ENCODE measurements around the gene NFIA. TPM values are rescaled to one million over a fixed set of nuclear protein-coding genes. Genes with fewer than 3 reads are reported as not detected.

Gene NFIA
- polyA plus RNA-seq, 3 donors: 1.4 to 5.3 (median 2.4) TPM

GRCh38 chr1:61261595-61261994 lies 179.2 kb downstream of the NFIA start:
- no peak overlapping the region for H3K27ac Mint-ChIP-seq
- Histone ChIP-seq H3K4me2 (replicated peaks; ENCODE audit: extremely low read depth, low read length, poor library complexity, severe bottlenecking) (no peak overlapping the region), H3K27ac (ENCODE audit: low read depth in 1 of 2, low read length in 2 of 2) (no peak overlapping the region), H3K79me2 (ENCODE audit: insufficient read depth, low read length) (no peaks in the 10 kb centered on the region), H3K27me3 (ENCODE audit: control insufficient read depth in 2 of 2, insufficient read depth in 2 of 2, low read length in 2 of 2) (no peaks in the 10 kb centered on the region), H3K9me3 (replicated peaks in 1 of 2; ENCODE audit: control insufficient read depth in 1 of 2, insufficient read depth in 1 of 2, low read length in 2 of 2) (no peaks in the 10 kb centered on the region), H3K4me1 (ENCODE audit: control insufficient read depth in 1 of 2, insufficient read depth in 2 of 2, low read length in 2 of 2) (no peaks in the 10 kb centered on the region), H2AFZ (ENCODE audit: insufficient read depth, low read depth, low read length, poor library complexity, severe bottlenecking) (no peak overlapping the region), H4K20me1 (ENCODE audit: insufficient read depth, low read length) (no peaks in the 10 kb centered on the region), H3K9ac (ENCODE audit: insufficient read depth, low read length, poor library complexity, severe bottlenecking) (no peak overlapping the region), H3K4me3 (replicated peaks in 1 of 3; ENCODE audit: low read depth in 2 of 3, low read length in 3 of 3) (no peak overlapping the region), H3K36me3 (replicated peaks in 1 of 2; ENCODE audit: control insufficient read depth in 1 of 2, insufficient read depth in 2 of 2, low read length in 2 of 2) (no peaks in the 10 kb centered on the region)
- intact Hi-C loops (cut with micrococcal nuclease): no loop called here
- H3K4me3 Mint-ChIP-seq: no peak overlapping the region
- peaks cover 0 to 2% (median 0%) of the 10 kb centered on the region in 7 donors for H3K9me3 Mint-ChIP-seq
- no CpG with 5 or more reads among the region's 3 CpGs for WGBS (ENCODE audit: insufficient coverage)
- DNase-seq: no peak
- H3K4me1 Mint-ChIP-seq: peaks cover 2% of the 10 kb centered on the region
- no peak for TF ChIP-seq CTCF (IDR thresholded peaks at IDR 0.05)
- no peaks in the 10 kb centered on the region for H3K36me3 Mint-ChIP-seq
- no peaks in the 10 kb centered on the region for H3K27me3 Mint-ChIP-seq (ENCODE audit: low read depth in 3 of 3)

GRCh38 chr1:61263905-61264824 lies 181.8 kb downstream of the NFIA start:
- no peaks in the 10 kb centered on the region for H3K27me3 Mint-ChIP-seq (ENCODE audit: low read depth in 3 of 3)
- no peak for TF ChIP-seq CTCF (IDR thresholded peaks at IDR 0.05)
- Histone ChIP-seq H3K9me3 (replicated peaks in 1 of 2; ENCODE audit: control insufficient read depth in 1 of 2, insufficient read depth in 1 of 2, low read length in 2 of 2) (no peaks in the 10 kb centered on the region), H4K20me1 (ENCODE audit: insufficient read depth, low read length) (no peaks in the 10 kb centered on the region), H3K4me1 (ENCODE audit: control insufficient read depth in 1 of 2, insufficient read depth in 2 of 2, low read length in 2 of 2) (no peaks in the 10 kb centered on the region), H3K36me3 (replicated peaks in 1 of 2; ENCODE audit: control insufficient read depth in 1 of 2, insufficient read depth in 2 of 2, low read length in 2 of 2) (no peaks in the 10 kb centered on the region), H3K9ac (ENCODE audit: insufficient read depth, low read length, poor library complexity, severe bottlenecking) (no peak overlapping the region), H3K4me2 (replicated peaks; ENCODE audit: extremely low read depth, low read length, poor library complexity, severe bottlenecking) (no peak overlapping the region), H3K27ac (ENCODE audit: low read depth in 1 of 2, low read length in 2 of 2) (no peak overlapping the region), H2AFZ (ENCODE audit: insufficient read depth, low read depth, low read length, poor library complexity, severe bottlenecking) (no peak overlapping the region), H3K79me2 (ENCODE audit: insufficient read depth, low read length) (no peaks in the 10 kb centered on the region), H3K27me3 (ENCODE audit: control insufficient read depth in 2 of 2, insufficient read depth in 2 of 2, low read length in 2 of 2) (no peaks in the 10 kb centered on the region), H3K4me3 (replicated peaks in 1 of 3; ENCODE audit: low read depth in 2 of 3, low read length in 3 of 3) (no peak overlapping the region)
- no peak for DNase-seq
- intact Hi-C loops (cut with micrococcal nuclease): no loop called here
- H3K9me3 Mint-ChIP-seq: peaks cover 0 to 2% (median 0%) of the 10 kb centered on the region in 7 donors
- no peaks in the 10 kb centered on the region for H3K36me3 Mint-ChIP-seq
- peaks cover 2% of the 10 kb centered on the region for H3K4me1 Mint-ChIP-seq
- H3K4me3 Mint-ChIP-seq: no peak overlapping the region
- 100% methylated on average over 3 of the region's 16 CpGs for WGBS (ENCODE audit: insufficient coverage)
- H3K27ac Mint-ChIP-seq: no peak overlapping the region
